ENCODE results near the gene PKP2. TPM values are rescaled to one million over a fixed set of nuclear protein-coding genes. Genes with fewer than 3 reads are reported as not detected.
A peak's percentile ranks its signal among the peaks of the same experiment; 100 is the strongest.
"Not testable (repeated sequence)": the region's sequence is repeated elsewhere in the genome, so short reads cannot be mapped to it uniquely, and the experiment has no call there.

Gene PKP2
- total and polyA plus RNA-seq, 8 donors: 1.5 to 6.7 (median 4.2) TPM

DNA sequence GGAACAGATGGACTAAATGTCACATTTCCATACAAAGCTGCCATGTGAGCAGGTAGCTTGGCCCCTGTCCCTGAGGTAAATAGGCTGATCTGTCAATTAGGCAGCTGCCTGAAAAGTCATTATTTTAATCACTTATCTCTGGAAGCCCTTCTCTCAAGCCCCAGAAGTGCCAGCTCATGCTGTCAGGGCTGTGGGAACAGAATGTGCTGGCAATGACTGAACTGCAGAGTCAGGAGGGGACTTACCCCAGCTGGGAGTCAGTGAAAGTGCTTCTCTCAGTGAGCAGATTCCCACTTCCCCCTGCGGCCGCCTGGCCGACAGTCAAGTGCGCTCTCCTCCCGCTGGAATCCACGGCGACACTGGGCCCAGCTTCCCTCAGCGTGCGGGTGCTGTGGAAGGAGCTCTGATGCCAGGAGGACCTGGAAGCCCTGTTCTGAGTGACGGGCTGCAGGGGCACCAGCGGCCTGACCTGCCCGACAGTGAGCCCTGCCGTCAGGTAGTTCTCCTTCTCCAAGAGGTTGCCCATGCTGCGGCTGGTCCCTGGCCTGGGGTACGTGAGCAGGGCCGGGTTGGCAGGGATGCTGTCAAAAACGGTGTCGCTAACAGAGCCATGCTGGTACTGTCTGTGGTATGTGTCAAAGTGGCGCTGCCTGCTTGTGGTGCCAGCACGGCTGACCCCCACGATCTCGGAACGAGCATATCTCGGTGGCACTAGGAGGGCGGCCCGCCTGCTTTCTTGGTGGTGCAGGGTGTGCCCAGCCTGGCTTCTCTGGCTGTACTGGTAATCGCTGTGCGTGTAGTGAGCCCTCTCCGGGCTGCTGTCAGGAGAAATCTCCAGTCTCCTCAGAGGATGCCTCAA, 18.7 kb downstream of the PKP2 start:
- intact Hi-C loops (cut with DNase I): no loop called here

DNA sequence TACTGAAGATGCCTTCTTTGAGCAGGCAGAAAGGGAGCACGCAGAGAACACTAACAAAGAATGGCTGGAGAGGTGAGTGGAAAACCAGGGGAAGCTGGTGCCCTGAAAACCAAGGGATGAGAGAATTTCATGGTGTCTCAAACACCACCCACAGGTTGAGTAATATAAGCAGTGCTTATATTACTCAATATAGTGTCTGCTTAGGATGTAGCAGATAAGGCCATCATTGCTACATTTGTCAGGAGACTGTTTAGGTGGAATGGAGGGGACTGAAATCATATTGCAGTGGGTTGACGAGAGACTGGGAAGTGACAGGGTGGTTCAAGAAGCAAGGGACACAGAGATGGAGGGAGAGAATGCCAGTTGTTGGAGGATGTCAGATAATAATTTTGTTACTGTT, 20.6 kb downstream of the PKP2 start:
- H3K9me3 ChIP-seq: no peaks in the 10 kb centered on the region
- intact Hi-C loops (cut with DNase I): no loop called here
- peaks cover 0 to 3% of the 10 kb centered on the region in 2 donors for H3K27me3 ChIP-seq

More for the DNA sequence above, 18.7 kb downstream of the PKP2 start:
- TF ChIP-seq, protein P1, sequence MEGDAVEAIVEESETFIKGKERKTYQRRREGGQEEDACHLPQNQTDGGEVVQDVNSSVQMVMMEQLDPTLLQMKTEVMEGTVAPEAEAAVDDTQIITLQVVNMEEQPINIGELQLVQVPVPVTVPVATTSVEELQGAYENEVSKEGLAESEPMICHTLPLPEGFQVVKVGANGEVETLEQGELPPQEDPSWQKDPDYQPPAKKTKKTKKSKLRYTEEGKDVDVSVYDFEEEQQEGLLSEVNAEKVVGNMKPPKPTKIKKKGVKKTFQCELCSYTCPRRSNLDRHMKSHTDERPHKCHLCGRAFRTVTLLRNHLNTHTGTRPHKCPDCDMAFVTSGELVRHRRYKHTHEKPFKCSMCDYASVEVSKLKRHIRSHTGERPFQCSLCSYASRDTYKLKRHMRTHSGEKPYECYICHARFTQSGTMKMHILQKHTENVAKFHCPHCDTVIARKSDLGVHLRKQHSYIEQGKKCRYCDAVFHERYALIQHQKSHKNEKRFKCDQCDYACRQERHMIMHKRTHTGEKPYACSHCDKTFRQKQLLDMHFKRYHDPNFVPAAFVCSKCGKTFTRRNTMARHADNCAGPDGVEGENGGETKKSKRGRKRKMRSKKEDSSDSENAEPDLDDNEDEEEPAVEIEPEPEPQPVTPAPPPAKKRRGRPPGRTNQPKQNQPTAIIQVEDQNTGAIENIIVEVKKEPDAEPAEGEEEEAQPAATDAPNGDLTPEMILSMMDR (IDR thresholded peaks at IDR 0.05): no peak
- peaks cover 3 to 6% of the 10 kb centered on the region in 2 donors for H3K27me3 ChIP-seq
- peak; percentile 65 for ATAC-seq
- H3K9me3 ChIP-seq: no peaks in the 10 kb centered on the region
- peaks cover 0 to 4% of the 10 kb centered on the region in 2 donors for H3K4me1 ChIP-seq
- no peak overlapping the region for H3K27ac ChIP-seq
- H3K4me3 ChIP-seq: no peak overlapping the region
- DNase-seq: peak in 2 of 4 donors; percentile 43 to 79
- peaks cover 0 to 7% of the 10 kb centered on the region in 2 donors for H3K36me3 ChIP-seq

DNA sequence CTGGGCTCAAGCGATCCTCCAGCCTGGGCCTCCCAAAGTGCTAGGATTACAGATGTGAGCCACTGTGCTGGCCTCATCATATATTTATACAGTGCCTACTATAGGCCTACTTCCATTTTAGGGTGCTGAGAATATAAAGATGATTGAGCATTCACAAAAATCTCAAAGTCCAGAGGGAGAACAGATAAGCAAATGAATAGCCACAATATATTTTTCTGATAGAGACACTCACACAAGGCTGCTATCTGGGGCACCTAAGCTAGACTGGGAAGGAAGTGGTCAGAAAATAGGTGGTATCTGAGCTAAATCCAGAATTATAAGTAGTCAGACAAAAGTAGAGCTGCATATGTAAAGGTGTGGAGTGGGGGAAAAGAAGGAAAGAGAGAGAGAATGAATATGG, 21.6 kb downstream of the PKP2 start:
- H3K36me3 ChIP-seq: peaks cover 0 to 7% of the 10 kb centered on the region in 2 donors
- H3K9me3 ChIP-seq: no peaks in the 10 kb centered on the region
- intact Hi-C loops (cut with DNase I): no loop called here
- no peak overlapping the region for H3K4me3 ChIP-seq
- H3K27ac ChIP-seq: no peak overlapping the region
- DNase-seq: no peak
- H3K4me1 ChIP-seq: peaks cover 0 to 4% of the 10 kb centered on the region in 2 donors
- no peak for ATAC-seq
- TF ChIP-seq, protein P1 (IDR thresholded peaks at IDR 0.05): no peak
- H3K27me3 ChIP-seq: peaks cover 0 to 3% of the 10 kb centered on the region in 2 donors

More for the DNA sequence above, 20.6 kb downstream of the PKP2 start:
- Histone ChIP-seq H3K4me1 (peaks cover 0 to 4% of the 10 kb centered on the region in 2 donors), H3K36me3 (peaks cover 0 to 7% of the 10 kb centered on the region in 2 donors), H3K4me3 (no peak overlapping the region), H3K27ac (no peak overlapping the region)
- ATAC-seq: no peak
- TF ChIP-seq, protein P1 (IDR thresholded peaks at IDR 0.05): no peak
- DNase-seq: no peak

DNA sequence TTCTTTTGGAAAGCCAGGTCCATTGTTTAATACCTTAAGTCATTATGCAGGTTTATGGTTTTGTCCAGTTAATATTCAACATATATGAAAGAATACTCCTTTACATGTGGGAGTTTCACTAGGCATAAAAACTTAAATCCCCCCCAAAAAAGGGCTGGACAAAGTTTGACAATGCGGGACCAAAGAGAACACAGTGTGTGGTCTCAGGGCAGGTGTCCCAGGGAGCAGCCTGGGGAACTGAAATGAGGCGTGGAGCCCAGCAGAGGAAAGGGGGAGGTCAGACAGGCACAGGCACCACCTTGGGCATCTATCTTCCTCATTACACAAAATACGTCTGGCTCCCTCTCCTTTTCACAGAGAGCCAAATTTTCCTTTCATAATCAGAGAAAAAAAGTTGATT, 22.5 kb downstream of the PKP2 start:
- H3K4me1 ChIP-seq: peaks cover 0 to 4% of the 10 kb centered on the region in 2 donors
- no peak for ATAC-seq
- H3K9me3 ChIP-seq: no peaks in the 10 kb centered on the region
- peaks cover 0 to 7% of the 10 kb centered on the region in 2 donors for H3K36me3 ChIP-seq
- H3K27me3 ChIP-seq: peaks cover 0 to 3% of the 10 kb centered on the region in 2 donors
- H3K4me3 ChIP-seq: no peak overlapping the region
- TF ChIP-seq, protein P1 (IDR thresholded peaks at IDR 0.05): no peak
- H3K27ac ChIP-seq: no peak overlapping the region
- intact Hi-C loops (cut with DNase I): no loop called here
- DNase-seq: no peak

DNA sequence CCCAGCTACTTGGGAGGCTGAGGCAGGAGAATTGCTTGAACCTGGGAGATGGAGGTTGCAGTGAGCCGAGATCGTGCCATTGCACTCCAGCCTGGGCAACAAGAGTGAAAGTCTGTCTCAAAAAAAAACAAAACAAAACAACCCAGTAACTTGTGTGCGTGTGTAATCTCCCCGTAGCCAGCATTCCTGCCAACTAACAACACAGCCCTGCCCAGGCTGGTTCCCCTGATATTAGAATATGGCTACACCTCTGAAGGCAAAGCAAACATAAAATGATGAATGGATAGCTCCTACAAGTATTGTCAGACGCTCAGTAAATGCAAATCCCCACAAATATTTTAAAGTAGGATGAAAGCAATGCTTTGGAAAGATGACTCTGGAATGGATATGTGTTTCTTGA, 24.2 kb downstream of the PKP2 start:
- H3K27me3 ChIP-seq; DNase-seq; intact Hi-C loops (cut with DNase I); H3K9me3 ChIP-seq; ATAC-seq; H3K4me1 ChIP-seq; H3K36me3 ChIP-seq; H3K4me3 ChIP-seq; H3K27ac ChIP-seq: not testable (repeated sequence)

All from left lung (tissue), 10 donors.